ENCODE data around the gene COL3A1.

COL3A1 gene

GRCh38 chr2:188976545-188977268, 2.5 kb downstream of the COL3A1 start:
- no peak for DNase-seq

GRCh38 chr2:188977317-188977716, 3.1 kb downstream of the COL3A1 start:
- DNase-seq, result no peak

- DNase-seq, result no peak
These were observed 4.3 kb downstream of the COL3A1 start for GRCh38 chr2:188978291-188979081.

GRCh38 chr2:188979187-188980114, 5.3 kb downstream of the COL3A1 start:
- DNase-seq, result no peak

- no peak for DNase-seq
These were observed 9.4 kb downstream of the COL3A1 start for GRCh38 chr2:188983427-188984064.

- no peak for DNase-seq
These were observed 9.9 kb downstream of the COL3A1 start for GRCh38 chr2:188984065-188984491.

- DNase-seq, result no peak
These were observed 10.5 kb downstream of the COL3A1 start for GRCh38 chr2:188984680-188985079.

GRCh38 chr2:188986839-188987238, 12.7 kb downstream of the COL3A1 start:
- DNase-seq, result no peak

GRCh38 chr2:188993247-188993646, 19.1 kb downstream of the COL3A1 start:
- DNase-seq, result no peak

- no peak for DNase-seq
These were observed 23.1 kb downstream of the COL3A1 start for GRCh38 chr2:188997263-188997662.

GRCh38 chr2:189000221-189000620, 26.0 kb downstream of the COL3A1 start:
- no peak for DNase-seq

GRCh38 chr2:189002079-189002478, 27.9 kb downstream of the COL3A1 start:
- DNase-seq, result no peak

GRCh38 chr2:189008555-189009262, 34.5 kb downstream of the COL3A1 start:
- no peak for DNase-seq

GRCh38 chr2:189010536-189010935, 36.4 kb downstream of the COL3A1 start:
- DNase-seq, result no peak

- DNase-seq, result no peak
These were observed 38.2 kb downstream of the COL3A1 start for GRCh38 chr2:189012351-189012750.

GRCh38 chr2:189013031-189013430, 38.9 kb downstream of the COL3A1 start:
- no peak for DNase-seq

GRCh38 chr2:189013671-189014448, 39.7 kb downstream of the COL3A1 start:
- no peak for DNase-seq

- no peak for DNase-seq
These were observed 40.4 kb downstream of the COL3A1 start for GRCh38 chr2:189014449-189015138.

GRCh38 chr2:189015359-189015758, 41.2 kb downstream of the COL3A1 start:
- no peak for DNase-seq

GRCh38 chr2:189016311-189016861, 42.2 kb downstream of the COL3A1 start:
- DNase-seq, result no peak

Measured in activated CD8-positive, alpha-beta memory T cell treated with anti-CD3 and anti-CD28 coated beads for 24 hours (primary cell).